ENCODE data around the gene AQP12A. TPM values are rescaled to one million over a fixed set of nuclear protein-coding genes. Genes with fewer than 3 reads are reported as not detected.

The AQP12A gene
- total and polyA plus RNA-seq, 10 of the 15 experiments (the other 5 are each of a cell fraction or from before 2014, with no cell fraction given), result not detected

- no peak for TF ChIP-seq PRDM15 (CRISPR knock-in tag; IDR thresholded peaks at IDR 0.05)
- no peak for TF ChIP-seq ZNF274 (IDR thresholded peaks at IDR 0.05; ENCODE audit: insufficient read depth, insufficient read length)
- TF ChIP-seq FOS (IDR thresholded peaks at IDR 0.05; ENCODE audit: borderline replicate concordance, extremely low read depth, insufficient read length), result no peak
- no peak for TF ChIP-seq IRF3 (IDR thresholded peaks at IDR 0.05)
- no peak for TF ChIP-seq NR2C2 (IDR thresholded peaks at IDR 0.05; ENCODE audit: borderline replicate concordance, control insufficient read depth, insufficient read length, low read depth)
- TF ChIP-seq RCOR1 (conservative IDR thresholded peaks at IDR 0.05; ENCODE audit: low read depth, low read length), result no peak
- TF ChIP-seq ZSCAN29 (IDR thresholded peaks at IDR 0.05), result no peak
- TF ChIP-seq, protein P1, sequence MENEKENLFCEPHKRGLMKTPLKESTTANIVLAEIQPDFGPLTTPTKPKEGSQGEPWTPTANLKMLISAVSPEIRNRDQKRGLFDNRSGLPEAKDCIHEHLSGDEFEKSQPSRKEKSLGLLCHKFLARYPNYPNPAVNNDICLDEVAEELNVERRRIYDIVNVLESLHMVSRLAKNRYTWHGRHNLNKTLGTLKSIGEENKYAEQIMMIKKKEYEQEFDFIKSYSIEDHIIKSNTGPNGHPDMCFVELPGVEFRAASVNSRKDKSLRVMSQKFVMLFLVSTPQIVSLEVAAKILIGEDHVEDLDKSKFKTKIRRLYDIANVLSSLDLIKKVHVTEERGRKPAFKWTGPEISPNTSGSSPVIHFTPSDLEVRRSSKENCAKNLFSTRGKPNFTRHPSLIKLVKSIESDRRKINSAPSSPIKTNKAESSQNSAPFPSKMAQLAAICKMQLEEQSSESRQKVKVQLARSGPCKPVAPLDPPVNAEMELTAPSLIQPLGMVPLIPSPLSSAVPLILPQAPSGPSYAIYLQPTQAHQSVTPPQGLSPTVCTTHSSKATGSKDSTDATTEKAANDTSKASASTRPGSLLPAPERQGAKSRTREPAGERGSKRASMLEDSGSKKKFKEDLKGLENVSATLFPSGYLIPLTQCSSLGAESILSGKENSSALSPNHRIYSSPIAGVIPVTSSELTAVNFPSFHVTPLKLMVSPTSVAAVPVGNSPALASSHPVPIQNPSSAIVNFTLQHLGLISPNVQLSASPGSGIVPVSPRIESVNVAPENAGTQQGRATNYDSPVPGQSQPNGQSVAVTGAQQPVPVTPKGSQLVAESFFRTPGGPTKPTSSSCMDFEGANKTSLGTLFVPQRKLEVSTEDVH (IDR thresholded peaks at IDR 0.05; ENCODE audit: low read depth, partially characterized antibody), result no peak
- TF ChIP-seq, protein P2, sequence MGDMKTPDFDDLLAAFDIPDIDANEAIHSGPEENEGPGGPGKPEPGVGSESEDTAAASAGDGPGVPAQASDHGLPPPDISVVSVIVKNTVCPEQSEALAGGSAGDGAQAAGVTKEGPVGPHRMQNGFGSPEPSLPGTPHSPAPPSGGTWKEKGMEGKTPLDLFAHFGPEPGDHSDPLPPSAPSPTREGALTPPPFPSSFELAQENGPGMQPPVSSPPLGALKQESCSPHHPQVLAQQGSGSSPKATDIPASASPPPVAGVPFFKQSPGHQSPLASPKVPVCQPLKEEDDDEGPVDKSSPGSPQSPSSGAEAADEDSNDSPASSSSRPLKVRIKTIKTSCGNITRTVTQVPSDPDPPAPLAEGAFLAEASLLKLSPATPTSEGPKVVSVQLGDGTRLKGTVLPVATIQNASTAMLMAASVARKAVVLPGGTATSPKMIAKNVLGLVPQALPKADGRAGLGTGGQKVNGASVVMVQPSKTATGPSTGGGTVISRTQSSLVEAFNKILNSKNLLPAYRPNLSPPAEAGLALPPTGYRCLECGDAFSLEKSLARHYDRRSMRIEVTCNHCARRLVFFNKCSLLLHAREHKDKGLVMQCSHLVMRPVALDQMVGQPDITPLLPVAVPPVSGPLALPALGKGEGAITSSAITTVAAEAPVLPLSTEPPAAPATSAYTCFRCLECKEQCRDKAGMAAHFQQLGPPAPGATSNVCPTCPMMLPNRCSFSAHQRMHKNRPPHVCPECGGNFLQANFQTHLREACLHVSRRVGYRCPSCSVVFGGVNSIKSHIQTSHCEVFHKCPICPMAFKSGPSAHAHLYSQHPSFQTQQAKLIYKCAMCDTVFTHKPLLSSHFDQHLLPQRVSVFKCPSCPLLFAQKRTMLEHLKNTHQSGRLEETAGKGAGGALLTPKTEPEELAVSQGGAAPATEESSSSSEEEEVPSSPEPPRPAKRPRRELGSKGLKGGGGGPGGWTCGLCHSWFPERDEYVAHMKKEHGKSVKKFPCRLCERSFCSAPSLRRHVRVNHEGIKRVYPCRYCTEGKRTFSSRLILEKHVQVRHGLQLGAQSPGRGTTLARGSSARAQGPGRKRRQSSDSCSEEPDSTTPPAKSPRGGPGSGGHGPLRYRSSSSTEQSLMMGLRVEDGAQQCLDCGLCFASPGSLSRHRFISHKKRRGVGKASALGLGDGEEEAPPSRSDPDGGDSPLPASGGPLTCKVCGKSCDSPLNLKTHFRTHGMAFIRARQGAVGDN (IDR thresholded peaks at IDR 0.05), result no peak
- TF ChIP-seq ATF7 (IDR thresholded peaks at IDR 0.05; ENCODE audit: low read depth), result no peak
- TF ChIP-seq, protein P3, sequence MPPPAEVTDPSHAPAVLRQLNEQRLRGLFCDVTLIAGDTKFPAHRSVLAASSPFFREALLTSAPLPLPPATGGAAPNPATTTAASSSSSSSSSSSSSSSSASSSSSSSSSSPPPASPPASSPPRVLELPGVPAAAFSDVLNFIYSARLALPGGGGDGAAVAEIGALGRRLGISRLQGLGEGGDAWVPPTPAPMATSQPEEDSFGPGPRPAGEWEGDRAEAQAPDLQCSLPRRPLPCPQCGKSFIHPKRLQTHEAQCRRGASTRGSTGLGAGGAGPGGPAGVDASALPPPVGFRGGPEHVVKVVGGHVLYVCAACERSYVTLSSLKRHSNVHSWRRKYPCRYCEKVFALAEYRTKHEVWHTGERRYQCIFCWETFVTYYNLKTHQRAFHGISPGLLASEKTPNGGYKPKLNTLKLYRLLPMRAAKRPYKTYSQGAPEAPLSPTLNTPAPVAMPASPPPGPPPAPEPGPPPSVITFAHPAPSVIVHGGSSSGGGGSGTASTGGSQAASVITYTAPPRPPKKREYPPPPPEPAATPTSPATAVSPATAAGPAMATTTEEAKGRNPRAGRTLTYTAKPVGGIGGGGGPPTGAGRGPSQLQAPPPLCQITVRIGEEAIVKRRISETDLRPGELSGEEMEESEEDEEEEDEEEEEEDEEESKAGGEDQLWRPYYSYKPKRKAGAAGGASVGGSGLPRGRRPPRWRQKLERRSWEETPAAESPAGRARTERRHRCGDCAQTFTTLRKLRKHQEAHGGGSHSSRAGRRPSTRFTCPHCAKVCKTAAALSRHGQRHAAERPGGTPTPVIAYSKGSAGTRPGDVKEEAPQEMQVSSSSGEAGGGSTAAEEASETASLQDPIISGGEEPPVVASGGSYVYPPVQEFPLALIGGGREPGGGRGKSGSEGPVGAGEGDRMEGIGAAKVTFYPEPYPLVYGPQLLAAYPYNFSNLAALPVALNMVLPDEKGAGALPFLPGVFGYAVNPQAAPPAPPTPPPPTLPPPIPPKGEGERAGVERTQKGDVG (CRISPR knock-in tag; IDR thresholded peaks at IDR 0.05), result no peak
- TF ChIP-seq RBBP5 (conservative IDR thresholded peaks at IDR 0.05), result no peak
- no peak for TF ChIP-seq TCF7 (IDR thresholded peaks at IDR 0.05; ENCODE audit: borderline replicate concordance)
These were observed 35.5 kb upstream of the AQP12A start (continued) for GRCh38 chr2:240655931-240656886.
